BJ (cell line): ENCODE data around the gene COL27A1. TPM values are rescaled to one million over a fixed set of nuclear protein-coding genes. Genes with fewer than 3 reads are reported as not detected.

Experiments used
- CTCF ChIA-PET: fragments of 350-600 bp; formaldehyde crosslinking; extraction: SDS; loops from one replicate; lab custom pipeline; 2021; ENCODE audit warnings: antibody characterized with exemption, inconsistent platforms; lab: Yijun Ruan, JAX
- POLR2A ChIA-PET: fragments of 300-600 bp; sonication (Branson Sonifier 250); formaldehyde crosslinking; extraction: SDS; loops from one replicate; lab custom pipeline; 2021; ENCODE audit warnings: antibody characterized with exemption; lab: Charles Lee
- DNase-seq: peaks from one replicate; pipeline ENCODE4 v3.0.0-alpha.2; 2011; ENCODE audit warnings: low read depth
- H3K27me3 ChIP-seq: 2 replicates; pipeline ENCODE4 v1.6.0; 2011; ENCODE audit warnings: low read length; ENCODE audit not compliant: control insufficient read depth, insufficient read depth
- H3K36me3 ChIP-seq: 2 replicates; pipeline ENCODE4 v1.5.1; 2011; ENCODE audit warnings: low read length; ENCODE audit not compliant: control insufficient read depth, insufficient read depth
- H3K4me3 ChIP-seq: 2 replicates; pipeline ENCODE4 v1.5.1; 2011; ENCODE audit warnings: low read depth, mild to moderate bottlenecking, control low read depth, low read length
- polyA plus RNA-seq: library from polyadenylated mRNA; depleted of rRNA; stranded (reverse); fragments of >200 nt; gene quantifications from 2 replicates; pipeline ENCODE4 v1.2.3, GENCODE V29; 2011
- TF ChIP-seq, protein P1 (sequence below): IDR thresholded peaks from 2 replicates; pipeline ENCODE4 v1.5.1; 2011; ENCODE audit warnings: low read depth, mild to moderate bottlenecking, control low read depth, inconsistent platforms, low read length, moderate library complexity; ENCODE audit not compliant: insufficient read depth

Gene COL27A1
- polyA plus RNA-seq, 1 experiment, result 16.6 TPM

DNA sequence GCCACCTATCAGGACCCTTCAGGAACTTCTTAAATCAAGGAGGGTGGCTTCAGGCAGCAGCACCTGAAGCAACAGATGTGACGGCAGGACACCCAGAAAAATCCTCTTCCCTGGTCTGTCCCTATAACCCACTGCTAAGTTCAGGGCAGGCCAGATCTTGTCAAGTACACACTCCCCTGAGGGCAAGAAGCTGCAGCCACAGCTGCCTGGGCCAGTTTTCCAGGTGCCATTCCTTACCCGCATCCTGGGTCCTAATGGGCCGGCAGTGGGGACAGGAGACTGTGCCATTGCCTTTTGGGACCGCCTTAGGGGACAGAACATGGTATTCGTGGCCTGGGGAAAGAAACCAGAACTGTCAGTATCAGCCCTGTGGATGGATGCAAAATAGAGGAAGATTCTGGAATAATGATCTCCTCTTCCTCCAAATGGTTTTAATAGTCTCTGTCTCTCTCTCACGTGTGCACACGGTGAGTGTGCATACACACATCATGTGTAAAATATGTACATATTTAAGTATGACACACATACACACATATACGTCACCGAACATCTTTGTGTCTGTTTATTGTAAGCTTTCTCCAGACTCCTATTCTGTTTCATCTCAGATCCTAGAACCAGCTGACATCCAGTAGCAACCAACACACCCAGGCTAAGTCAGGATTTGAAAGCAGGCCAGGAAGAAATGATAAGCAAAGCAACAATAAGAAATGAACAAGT is 188.3 kb downstream of the COL27A1 start:
- ChIA-PET POLR2A (no interaction called here), CTCF (interaction anchor here (1.4 to 1.8 kb wide), 2 partner anchors 10 to 310 kb away, joined by 3 read pairs; no protein-coding TSS in a partner anchor)
- H3K4me3 ChIP-seq, result no peak overlapping the region
- TF ChIP-seq, protein P1, sequence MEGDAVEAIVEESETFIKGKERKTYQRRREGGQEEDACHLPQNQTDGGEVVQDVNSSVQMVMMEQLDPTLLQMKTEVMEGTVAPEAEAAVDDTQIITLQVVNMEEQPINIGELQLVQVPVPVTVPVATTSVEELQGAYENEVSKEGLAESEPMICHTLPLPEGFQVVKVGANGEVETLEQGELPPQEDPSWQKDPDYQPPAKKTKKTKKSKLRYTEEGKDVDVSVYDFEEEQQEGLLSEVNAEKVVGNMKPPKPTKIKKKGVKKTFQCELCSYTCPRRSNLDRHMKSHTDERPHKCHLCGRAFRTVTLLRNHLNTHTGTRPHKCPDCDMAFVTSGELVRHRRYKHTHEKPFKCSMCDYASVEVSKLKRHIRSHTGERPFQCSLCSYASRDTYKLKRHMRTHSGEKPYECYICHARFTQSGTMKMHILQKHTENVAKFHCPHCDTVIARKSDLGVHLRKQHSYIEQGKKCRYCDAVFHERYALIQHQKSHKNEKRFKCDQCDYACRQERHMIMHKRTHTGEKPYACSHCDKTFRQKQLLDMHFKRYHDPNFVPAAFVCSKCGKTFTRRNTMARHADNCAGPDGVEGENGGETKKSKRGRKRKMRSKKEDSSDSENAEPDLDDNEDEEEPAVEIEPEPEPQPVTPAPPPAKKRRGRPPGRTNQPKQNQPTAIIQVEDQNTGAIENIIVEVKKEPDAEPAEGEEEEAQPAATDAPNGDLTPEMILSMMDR, result no peak
- no peaks in the 10 kb centered on the region for H3K27me3 ChIP-seq
- H3K36me3 ChIP-seq, result peaks cover 47% of the 10 kb centered on the region
- no peak for DNase-seq

- peaks cover 45% of the 10 kb centered on the region for H3K36me3 ChIP-seq
- H3K4me3 ChIP-seq, result no peak overlapping the region
- no peak for DNase-seq
- H3K27me3 ChIP-seq, result no peaks in the 10 kb centered on the region
- POLR2A ChIA-PET, result no interaction called here
- TF ChIP-seq, protein P1, result no peak
- CTCF ChIA-PET, result interaction anchor here (1.4 kb wide), 1 partner anchor 309 kb away, joined by 3 read pairs; no protein-coding TSS in a partner anchor
Measured at GRCh38 chr9:114344188-114344566, 188.8 kb downstream of the COL27A1 start.

DNA sequence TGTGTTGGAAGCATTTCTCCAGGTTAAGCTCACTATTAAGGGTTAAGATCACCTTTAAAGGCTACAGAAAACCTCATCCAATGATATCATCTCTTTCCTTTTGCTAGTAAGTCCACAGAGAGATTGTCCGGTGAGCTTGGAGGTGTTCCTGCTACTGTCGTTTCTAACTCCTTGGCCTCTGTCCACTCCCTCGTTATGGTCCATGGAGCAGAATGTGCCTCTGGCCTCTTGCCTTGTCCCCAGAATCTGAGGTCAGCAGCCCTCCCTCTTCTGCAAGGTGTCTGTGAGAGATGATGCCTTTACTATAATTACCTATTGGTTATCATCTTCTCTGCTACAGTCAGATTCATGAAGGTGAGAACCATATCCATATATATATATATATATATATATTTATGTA is 189.4 kb downstream of the COL27A1 start:
- DNase-seq, result no peak
- Histone ChIP-seq H3K4me3 (no peak overlapping the region), H3K36me3 (peaks cover 43% of the 10 kb centered on the region), H3K27me3 (no peaks in the 10 kb centered on the region)
- ChIA-PET CTCF (interaction anchor here (1.4 kb wide), 1 partner anchor 309 kb away, joined by 3 read pairs; no protein-coding TSS in a partner anchor), POLR2A (no interaction called here)
- TF ChIP-seq, protein P1, result no peak

GRCh38 chr9:114345493-114346065 is 190.2 kb downstream of the COL27A1 start:
- TF ChIP-seq, protein P1, result no peak
- Histone ChIP-seq H3K36me3 (peaks cover 44% of the 10 kb centered on the region), H3K27me3 (no peaks in the 10 kb centered on the region), H3K4me3 (no peak overlapping the region)
- CTCF ChIA-PET, result interaction anchor here (0.6 to 1.2 kb wide), 2 partner anchors 52 to 238 kb away, joined by 3 read pairs; no protein-coding TSS in a partner anchor
- POLR2A ChIA-PET, result no interaction called here
- DNase-seq, result no peak

DNA sequence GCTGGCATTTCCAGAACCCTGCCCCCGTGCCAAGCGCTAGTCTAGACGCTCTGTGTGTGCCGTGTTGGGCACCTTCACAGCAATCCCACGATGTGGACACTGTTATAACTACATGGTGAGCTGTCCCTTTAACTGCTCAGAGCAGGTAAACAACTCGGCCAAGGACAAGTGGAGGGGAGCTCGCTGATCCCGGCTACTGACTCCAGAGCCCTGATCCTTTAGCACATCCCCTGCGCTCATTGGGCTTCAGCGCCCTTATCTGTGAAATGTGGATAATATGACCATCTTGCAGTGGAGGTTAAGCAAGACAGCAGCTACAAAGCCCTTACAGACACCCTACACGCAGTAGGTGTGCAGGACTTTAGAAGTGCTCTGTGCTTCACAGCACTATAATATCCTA is 190.8 kb downstream of the COL27A1 start:
- CTCF ChIA-PET, result interaction anchor here (1.2 kb wide), 1 partner anchor 238 kb away, joined by 3 read pairs; no protein-coding TSS in a partner anchor
- no peak overlapping the region for H3K4me3 ChIP-seq
- H3K36me3 ChIP-seq, result peaks cover 48% of the 10 kb centered on the region
- TF ChIP-seq, protein P1, result no peak
- POLR2A ChIA-PET, result no interaction called here
- no peak for DNase-seq
- H3K27me3 ChIP-seq, result no peaks in the 10 kb centered on the region
